ENCODE data around the gene HS2ST1. TPM values are rescaled to one million over a fixed set of nuclear protein-coding genes. Genes with fewer than 3 reads are reported as not detected.
"Not testable (repeated sequence)": the region's sequence is repeated elsewhere in the genome, so short reads cannot be mapped to it uniquely, and the experiment has no call there.

Gene HS2ST1
- total RNA-seq, 1 experiment from 2014 or later, result 35.0 TPM

- CTCF ChIA-PET, result interaction anchor here (0.6 kb wide), 1 partner anchor 238 kb away, joined by 4 read pairs; no protein-coding TSS in a partner anchor
- intact Hi-C loops (cut with micrococcal nuclease; ENCODE audit: unreplicated experiment), result loop anchor here (1.0 to 5.0 kb wide), 2 partner anchors 60 to 193 kb away; no protein-coding TSS in a partner anchor
These were observed 110.6 kb downstream of the HS2ST1 start for GRCh38 chr1:87024936-87025540.

GRCh38 chr1:87027561-87027960 lies 113.1 kb downstream of the HS2ST1 start:
- H3K27ac ChIP-seq; H3K4me1 ChIP-seq (replicated peaks; ENCODE audit: insufficient read depth); BruUV-seq (replicated peaks); H3K4me3 ChIP-seq; H4K20me1 ChIP-seq (ENCODE audit: insufficient read depth); CTCF ChIA-PET; H3K9me3 ChIP-seq (ENCODE audit: insufficient read depth, low read depth); H3K9me2 ChIP-seq (ENCODE audit: insufficient read depth); H2AFZ ChIP-seq; POLR2A ChIA-PET (ENCODE audit: unreplicated experiment); H3K36me3 ChIP-seq (ENCODE audit: low read depth); DNase-seq; H3K27me3 ChIP-seq (ENCODE audit: insufficient read depth, low read depth); H3K79me2 ChIP-seq (ENCODE audit: low read depth); H3K4me2 ChIP-seq; H3F3A ChIP-seq (ENCODE audit: insufficient read depth, low read depth): not testable (repeated sequence)
- intact Hi-C loops (cut with micrococcal nuclease; ENCODE audit: unreplicated experiment), result loop anchor here (5.0 kb wide), 1 partner anchor 195 kb away; no protein-coding TSS in a partner anchor

More at GRCh38 chr1:87024936-87025540, 110.6 kb downstream of the HS2ST1 start:
- Histone ChIP-seq H3K27me3 (ENCODE audit: insufficient read depth, low read depth) (no peaks in the 10 kb centered on the region), H3K4me2 (no peak overlapping the region), H3K4me1 (replicated peaks; ENCODE audit: insufficient read depth) (no peaks in the 10 kb centered on the region), H2AFZ (no peak overlapping the region), H3K79me2 (ENCODE audit: low read depth) (peaks cover 11% of the 10 kb centered on the region; the same call in 1 of the 2 replicates), H3K36me3 (ENCODE audit: low read depth) (no peaks in the 10 kb centered on the region), H3F3A (ENCODE audit: insufficient read depth, low read depth) (no peaks in the 10 kb centered on the region), H3K9me3 (ENCODE audit: insufficient read depth, low read depth) (no peaks in the 10 kb centered on the region), H3K9me2 (ENCODE audit: insufficient read depth) (no peaks in the 10 kb centered on the region), H3K4me3 (no peak overlapping the region), H4K20me1 (ENCODE audit: insufficient read depth) (no peaks in the 10 kb centered on the region), H3K27ac (no peak overlapping the region)
- DNase-seq, result no peak
- BruUV-seq (replicated peaks), result no TSS peak
- POLR2A ChIA-PET (ENCODE audit: unreplicated experiment), result no interaction called here
- TF ChIP-seq EZH2 (IDR thresholded peaks at IDR 0.05; ENCODE audit: low read depth) (no peak), CTCF (conservative IDR thresholded peaks at IDR 0.05) (peak; percentile 70)

- no peaks in the 10 kb centered on the region for H3F3A ChIP-seq (ENCODE audit: insufficient read depth, low read depth)
- no peak overlapping the region for H3K4me2 ChIP-seq
These were observed 114.1 kb downstream of the HS2ST1 start for GRCh38 chr1:87028576-87028975.

More at GRCh38 chr1:87028576-87028975, 114.1 kb downstream of the HS2ST1 start:
- no peaks in the 10 kb centered on the region for H3K4me1 ChIP-seq (replicated peaks; ENCODE audit: insufficient read depth)
- H3K9me2 ChIP-seq (ENCODE audit: insufficient read depth), result no peaks in the 10 kb centered on the region; the same call in 1 of the 2 replicates
- no peak for DNase-seq
- ChIA-PET CTCF (no interaction called here), POLR2A (ENCODE audit: unreplicated experiment) (no interaction called here)
- TF ChIP-seq CTCF (conservative IDR thresholded peaks at IDR 0.05) (no peak), EZH2 (IDR thresholded peaks at IDR 0.05; ENCODE audit: low read depth) (no peak)
- H2AFZ ChIP-seq, result no peak overlapping the region
- 0 out of 2 replicates have a peak, but pooled peaks cover 5% of the 10 kb centered on the region for H3K79me2 ChIP-seq (ENCODE audit: low read depth)
- H3K27me3 ChIP-seq (ENCODE audit: insufficient read depth, low read depth), result no peaks in the 10 kb centered on the region
- no peak overlapping the region for H3K27ac ChIP-seq
- peaks cover 3% of the 10 kb centered on the region; the same call in 1 of the 2 replicates for H4K20me1 ChIP-seq (ENCODE audit: insufficient read depth)
- BruUV-seq (replicated peaks), result no TSS peak
- intact Hi-C loops (cut with micrococcal nuclease; ENCODE audit: unreplicated experiment), result loop anchor here (5.0 kb wide), 1 partner anchor 196 kb away; no protein-coding TSS in a partner anchor
- no peaks in the 10 kb centered on the region for H3K9me3 ChIP-seq (ENCODE audit: insufficient read depth, low read depth)
- no peaks in the 10 kb centered on the region for H3K36me3 ChIP-seq (ENCODE audit: low read depth)
- H3K4me3 ChIP-seq, result no peak overlapping the region

Data from PC-9 (cell line).